Stomach (tissue), 9 donors: ENCODE data around the gene ABCE1. TPM values are rescaled to one million over a fixed set of nuclear protein-coding genes. Genes with fewer than 3 reads are reported as not detected.

Experiments used
- DNase-seq, 2 donors: peaks; one replicate each; pipeline versions ENCODE4 v3.0.0 to v3.0.0-alpha.2; 2013 to 2019
- H3K27ac ChIP-seq, 5 donors: fragments of 200-600 bp in 4 of 5; sonication (generic) in 4 of 5; one replicate each; pipeline ENCODE4 v1.5.1; 2013 to 2019; ENCODE audit warnings: mild to moderate bottlenecking in 1 of 5, moderate library complexity in 1 of 5
- H3K27me3 ChIP-seq, 3 donors: fragments of 200-600 bp; sonication (generic); one replicate each; pipeline ENCODE4 v1.5.1; 2017 to 2019; ENCODE audit warnings: mixed run types in 1 of 3
- H3K36me3 ChIP-seq, 4 donors: fragments of 200-600 bp; sonication (generic); 1 replicate in 3 of 4; 2 replicates in 1 of 4; pipeline ENCODE4 v1.5.1; 2016 to 2019
- H3K4me1 ChIP-seq, 4 donors: fragments of 200-600 bp; sonication (generic); one replicate each; pipeline ENCODE4 v1.5.1; 2016 to 2019
- H3K4me3 ChIP-seq, 4 donors: fragments of 200-600 bp; sonication (generic) in 3 of 4; one replicate each; pipeline ENCODE4 v1.5.1; 2016 to 2019; ENCODE audit warnings: mild to moderate bottlenecking in 1 of 4
- H3K9me3 ChIP-seq, 4 donors: fragments of 200-600 bp; sonication (generic); one replicate each; pipeline ENCODE4 v1.5.1; 2016 to 2019
- EP300 ChIP-seq: sonication (generic); formaldehyde crosslinking; IDR thresholded peaks from one replicate; pipeline ENCODE4 v1.6.1; 2017; ENCODE audit warnings: antibody characterized with exemption
- POLR2A ChIP-seq, 4 donors: fragments of 450-650 bp; IDR thresholded peaks; one replicate each; pipeline ENCODE4 v1.6.1; 2016; ENCODE audit warnings: antibody characterized with exemption in 4 of 4, control low read depth in 2 of 4, mild to moderate bottlenecking in 1 of 4, moderate library complexity in 1 of 4
- POLR2AphosphoS5 ChIP-seq, 3 donors: sonication (generic); formaldehyde crosslinking; IDR thresholded peaks; one replicate each; pipeline ENCODE4 v1.6.1; 2016; ENCODE audit warnings: antibody characterized with exemption in 3 of 3
- WGBS, 5 donors: extraction: QIAGEN DNeasy Blood & Tissue Kit in 3 of 5; methylation state at CpG; one replicate each; pipeline versions ENCODE4 v1.1.5 to v1.1.7; 2013 to 2018; 5-methylcytosine and 5-hydroxymethylcytosine counted together
- intact Hi-C: fragments of 100-400 bp; cut with DNase I; formaldehyde crosslinking; loops from one replicate; pipeline ENCODE4 v1.15.1; 2023; ENCODE audit warnings: low total_unique reads
- polyA plus RNA-seq, 3 donors: library from polyadenylated mRNA; stranded (reverse); fragments of 200-250 nt; gene quantifications; one replicate each; pipeline ENCODE4 v1.2.3, GENCODE V29; 2013
- total RNA-seq, 5 donors: library from RNA; depleted of rRNA; stranded (reverse); fragments of >200 nt; gene quantifications; one replicate each; pipeline versions ENCODE4 v1.1.0 to v1.2.3, GENCODE V29; 2014 to 2016
- TF ChIP-seq, protein P1 (sequence below), 7 experiments: fragments of 450-650 bp in 4 of 7; fragments of 200-600 bp in 3 of 7; sonication (generic) in 3 of 7; IDR thresholded peaks; one replicate each; pipeline ENCODE4 v1.5.1; 2016 to 2019; ENCODE audit warnings: antibody characterized with exemption in 7 of 7, control low read depth in 2 of 7, mild to moderate bottlenecking in 1 of 7
- donor health status: healthy with polysubstance abuse.
- donor health status: Bipolar disorder and iron deficiency.
- donor health status: healthy.

ABCE1 gene
- total and polyA plus RNA-seq, 8 donors: 16.9 to 108 (median 29.3) TPM

DNA sequence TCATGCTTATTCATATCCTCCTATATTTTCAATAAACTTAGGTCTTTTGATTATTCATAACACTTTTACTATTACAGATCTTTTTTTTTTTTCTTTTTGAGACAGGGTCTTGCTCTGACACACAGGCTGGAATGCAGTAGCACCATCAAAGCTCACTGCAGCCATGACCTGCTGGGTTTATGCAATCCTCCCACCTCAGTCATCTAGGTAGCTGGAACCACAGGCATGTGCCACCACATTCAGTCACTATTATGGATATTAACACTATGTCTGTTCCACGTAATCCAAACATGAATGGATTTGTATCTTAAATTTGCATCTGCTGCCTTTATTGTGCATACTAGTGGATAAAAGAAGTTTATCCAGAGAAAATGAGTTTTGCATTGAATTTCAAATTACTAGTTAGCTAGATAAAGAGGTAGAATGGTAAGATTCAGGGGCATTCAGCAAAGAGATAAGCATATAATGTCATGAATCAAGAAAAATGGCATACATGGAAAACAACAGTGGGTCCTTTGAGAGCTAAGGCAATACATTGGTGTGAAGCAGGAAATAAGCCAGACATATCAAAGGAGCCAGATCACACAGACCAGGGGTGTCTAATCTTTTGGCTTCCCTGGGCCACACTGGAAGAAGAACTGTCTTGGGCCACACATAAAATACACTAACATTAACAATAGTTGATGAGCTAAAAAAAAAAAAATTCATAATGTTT is 14.1 kb upstream of the ABCE1 start:
- intact Hi-C loops: no loop called here
- WGBS, 5 donors: 91 to 100% (median 97%) methylated on average over 1 of the region's 1 CpG

DNA sequence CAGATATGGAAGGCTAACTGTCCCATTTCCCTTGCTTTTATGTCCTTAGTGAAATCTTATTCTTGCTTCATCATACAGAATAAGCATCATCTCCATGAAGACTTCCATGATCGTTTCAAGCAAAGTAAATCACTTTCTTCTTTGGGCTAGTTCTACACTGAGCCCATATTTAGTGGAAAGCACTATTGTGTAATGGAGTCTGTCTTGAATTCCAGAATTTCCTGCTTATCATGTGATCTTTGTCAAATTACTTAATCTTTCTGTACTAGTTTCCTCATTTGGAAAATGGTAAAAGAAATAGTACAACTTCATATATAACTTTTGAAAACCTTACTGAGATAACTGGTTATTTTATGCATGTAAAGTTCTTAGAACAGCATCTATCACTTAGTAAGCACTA is 7.7 kb upstream of the ABCE1 start:
- TF ChIP-seq EP300 (no peak), POLR2A (IDR thresholded peaks at IDR 0.05) (no peak)
- no peaks in the 10 kb centered on the region for H3K27me3 ChIP-seq
- H3K4me1 ChIP-seq: no peaks in the 10 kb centered on the region
- DNase-seq: no peak
- H3K27ac ChIP-seq: no peak overlapping the region
- H3K4me3 ChIP-seq: no peak overlapping the region
- WGBS, 5 donors: 89 to 98% (median 97%) methylated on average over 1 of the region's 1 CpG
- H3K36me3 ChIP-seq: peaks cover 26 to 89% (median 83%) of the 10 kb centered on the region in 4 donors
- H3K9me3 ChIP-seq: peaks cover 0 to 9% (median 4%) of the 10 kb centered on the region in 4 donors
- intact Hi-C loops: no loop called here

More for the DNA sequence above, 14.1 kb upstream of the ABCE1 start:
- TF ChIP-seq POLR2AphosphoS5 (IDR thresholded peaks at IDR 0.05) (no peak), POLR2A (IDR thresholded peaks at IDR 0.05) (no peak), EP300 (no peak)
- TF ChIP-seq, protein P1, sequence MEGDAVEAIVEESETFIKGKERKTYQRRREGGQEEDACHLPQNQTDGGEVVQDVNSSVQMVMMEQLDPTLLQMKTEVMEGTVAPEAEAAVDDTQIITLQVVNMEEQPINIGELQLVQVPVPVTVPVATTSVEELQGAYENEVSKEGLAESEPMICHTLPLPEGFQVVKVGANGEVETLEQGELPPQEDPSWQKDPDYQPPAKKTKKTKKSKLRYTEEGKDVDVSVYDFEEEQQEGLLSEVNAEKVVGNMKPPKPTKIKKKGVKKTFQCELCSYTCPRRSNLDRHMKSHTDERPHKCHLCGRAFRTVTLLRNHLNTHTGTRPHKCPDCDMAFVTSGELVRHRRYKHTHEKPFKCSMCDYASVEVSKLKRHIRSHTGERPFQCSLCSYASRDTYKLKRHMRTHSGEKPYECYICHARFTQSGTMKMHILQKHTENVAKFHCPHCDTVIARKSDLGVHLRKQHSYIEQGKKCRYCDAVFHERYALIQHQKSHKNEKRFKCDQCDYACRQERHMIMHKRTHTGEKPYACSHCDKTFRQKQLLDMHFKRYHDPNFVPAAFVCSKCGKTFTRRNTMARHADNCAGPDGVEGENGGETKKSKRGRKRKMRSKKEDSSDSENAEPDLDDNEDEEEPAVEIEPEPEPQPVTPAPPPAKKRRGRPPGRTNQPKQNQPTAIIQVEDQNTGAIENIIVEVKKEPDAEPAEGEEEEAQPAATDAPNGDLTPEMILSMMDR (IDR thresholded peaks at IDR 0.05): no peak
- Histone ChIP-seq H3K4me3 (no peak overlapping the region), H3K27ac (no peak overlapping the region), H3K36me3 (peaks cover 4 to 60% (median 52%) of the 10 kb centered on the region in 4 donors), H3K4me1 (no peaks in the 10 kb centered on the region), H3K9me3 (no peaks in the 10 kb centered on the region), H3K27me3 (no peaks in the 10 kb centered on the region)
- no peak for DNase-seq

DNA sequence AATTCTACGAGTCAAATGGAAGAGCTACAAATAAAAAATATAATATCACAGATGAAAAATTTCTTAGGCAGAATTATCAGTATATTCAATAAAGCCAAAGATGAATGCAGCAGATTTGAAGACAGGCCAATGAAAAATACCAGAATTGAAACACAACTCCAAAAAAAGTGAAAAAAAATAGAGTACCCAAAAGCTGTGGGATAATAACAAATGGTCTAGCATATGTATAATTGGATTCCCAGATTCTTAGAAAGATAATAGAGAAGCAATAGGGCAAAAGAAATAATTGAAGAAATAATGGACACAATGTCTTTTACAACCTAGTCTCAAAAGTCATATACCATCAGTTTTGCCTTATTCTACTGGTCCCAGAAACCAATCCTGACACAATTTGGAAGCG is 4.5 kb upstream of the ABCE1 start:
- no peak overlapping the region for H3K27ac ChIP-seq
- TF ChIP-seq POLR2AphosphoS5 (IDR thresholded peaks at IDR 0.05) (no peak), EP300 (no peak), POLR2A (IDR thresholded peaks at IDR 0.05) (no peak)
- TF ChIP-seq, protein P1 (IDR thresholded peaks at IDR 0.05): no peak
- no peak overlapping the region for H3K4me3 ChIP-seq
- intact Hi-C loops: no loop called here
- peaks cover 22 to 65% (median 61%) of the 10 kb centered on the region in 4 donors for H3K36me3 ChIP-seq
- H3K27me3 ChIP-seq: no peaks in the 10 kb centered on the region
- peaks cover 8 to 21% (median 16%) of the 10 kb centered on the region in 4 donors for H3K4me1 ChIP-seq
- DNase-seq: no peak
- 96 to 100% (median 98%) methylated on average over 2 of the region's 2 CpGs for WGBS, 5 donors
- peaks cover 0 to 9% (median 4%) of the 10 kb centered on the region in 4 donors for H3K9me3 ChIP-seq

- 4 to 8% (median 7%) methylated on average over 10 of the region's 10 CpGs for WGBS, 5 donors
- peaks cover 0 to 9% (median 4%) of the 10 kb centered on the region in 4 donors for H3K9me3 ChIP-seq
- H3K4me3 ChIP-seq: peak overlapping the region; percentile 61 to 90 (median 74)
- no peaks in the 10 kb centered on the region for H3K27me3 ChIP-seq
- peaks cover 22 to 55% (median 40%) of the 10 kb centered on the region in 4 donors for H3K4me1 ChIP-seq
- peaks cover 6 to 36% (median 32%) of the 10 kb centered on the region in 4 donors for H3K36me3 ChIP-seq
- intact Hi-C loops: no loop called here
- DNase-seq: no peak
- no peak for TF ChIP-seq POLR2A (IDR thresholded peaks at IDR 0.05)
- TF ChIP-seq, protein P1 (IDR thresholded peaks at IDR 0.05): no peak
- TF ChIP-seq POLR2AphosphoS5 (IDR thresholded peaks at IDR 0.05): no peak
- no peak for TF ChIP-seq EP300
- H3K27ac ChIP-seq: peak overlapping the region; percentile 87 to 92 (median 91)
Observed at GRCh38 chr4:145097331-145097820, 735 bp upstream of the ABCE1 start.
